Osteoblast (primary cell): ENCODE measurements around the gene MORF4L2. TPM values are rescaled to one million over a fixed set of nuclear protein-coding genes. Genes with fewer than 3 reads are reported as not detected.

Source experiments
- DNase-seq: peaks from one replicate; pipeline ENCODE4 v3.0.0; 2011; ENCODE audit warnings: low spot score, mixed read lengths; ENCODE audit not compliant: insufficient read length; ENCODE audit errors: missing footprints
- H2AFZ ChIP-seq: 2 replicates; pipeline ENCODE4 v1.6.0; 2011; ENCODE audit warnings: mild to moderate bottlenecking, low read length
- H3K27ac ChIP-seq: 2 replicates; pipeline ENCODE4 v1.5.1; 2011; ENCODE audit warnings: mild to moderate bottlenecking, low read depth, low read length, moderate library complexity
- H3K27me3 ChIP-seq: 2 replicates; pipeline ENCODE4 v1.6.0; 2012; ENCODE audit warnings: mild to moderate bottlenecking, control low read depth, inconsistent platforms, low read length, moderate library complexity; ENCODE audit not compliant: insufficient read depth
- H3K36me3 ChIP-seq: 2 replicates; pipeline ENCODE4 v1.5.1; 2011; ENCODE audit warnings: mild to moderate bottlenecking, low read length, control low read depth, moderate library complexity; ENCODE audit not compliant: insufficient read depth
- H3K4me1 ChIP-seq: 2 replicates; pipeline ENCODE4 v1.5.1; 2011; ENCODE audit warnings: mild to moderate bottlenecking, low read length, control low read depth, moderate library complexity; ENCODE audit not compliant: insufficient read depth
- H3K4me2 ChIP-seq: 2 replicates; pipeline ENCODE4 v1.6.0; 2011; ENCODE audit warnings: mild to moderate bottlenecking, low read length; ENCODE audit not compliant: insufficient read depth
- H3K4me3 ChIP-seq: fragments of 200-600 bp; sonication (generic); 3 replicates; pipeline ENCODE4 v1.5.1; 2012; ENCODE audit warnings: mild to moderate bottlenecking, low read length, inconsistent platforms; ENCODE audit not compliant: insufficient read depth
- H3K79me2 ChIP-seq: 2 replicates; pipeline ENCODE4 v1.6.0; 2012; ENCODE audit warnings: mild to moderate bottlenecking, low read length, control low read depth, inconsistent platforms; ENCODE audit not compliant: insufficient read depth
- H3K9me3 ChIP-seq: 2 replicates; pipeline ENCODE4 v1.5.1; 2011; ENCODE audit warnings: low read depth, low read length, control low read depth
- H4K20me1 ChIP-seq: 2 replicates; pipeline ENCODE4 v1.6.0; 2012; ENCODE audit warnings: mild to moderate bottlenecking, low read length, control low read depth; ENCODE audit not compliant: insufficient read depth
- CTCF ChIP-seq: IDR thresholded peaks from 2 replicates; pipeline ENCODE4 v1.5.1; 2011; ENCODE audit warnings: mild to moderate bottlenecking, low read depth, low read length, moderate library complexity; ENCODE audit errors: extremely low read depth
- total RNA-seq: library from RNA; depleted of rRNA; stranded (reverse); fragments of >200 nt; gene quantifications from 2 replicates; pipeline ENCODE4 v1.2.3, GENCODE V29; 2012

Gene MORF4L2
- total RNA-seq, 1 donor, result 953 TPM

GRCh38 chrX:103629318-103630170 is 57.0 kb downstream of the MORF4L2 start:
- Histone ChIP-seq H3K9me3 (no peaks in the 10 kb centered on the region), H3K4me3 (peak overlapping the region; percentile 82), H4K20me1 (no peaks in the 10 kb centered on the region), H3K36me3 (no peaks in the 10 kb centered on the region), H3K4me1 (peaks cover 3% of the 10 kb centered on the region), H3K79me2 (peaks cover 18% of the 10 kb centered on the region), H2AFZ (peak overlapping the region; percentile 90), H3K4me2 (peak overlapping the region; percentile 72), H3K27me3 (peaks cover 13% of the 10 kb centered on the region), H3K27ac (peak overlapping the region; percentile 74)
- TF ChIP-seq CTCF, result peak; percentile 53
- DNase-seq, result no peak

GRCh38 chrX:103628386-103629317 is 57.8 kb downstream of the MORF4L2 start, which contains the start of gene TCEAL1:
Gene TCEAL1, plus strand, starts transcription at chrX:103628975. Its CDS starts 942 bp downstream, at chrX:103629917.
- no peaks in the 10 kb centered on the region for H3K36me3 ChIP-seq
- no peak for TF ChIP-seq CTCF
- peak within 1 kb of the TSS; percentile 82 for H3K4me3 ChIP-seq
- peak within 1 kb of the TSS; percentile 72 for H3K4me2 ChIP-seq
- no peak for DNase-seq
- no peaks in the 10 kb centered on the region for H3K9me3 ChIP-seq
- H3K4me1 ChIP-seq, result peaks cover 3% of the 10 kb centered on the region
- H4K20me1 ChIP-seq, result no peaks in the 10 kb centered on the region
- H3K27me3 ChIP-seq, result peaks cover 13% of the 10 kb centered on the region
- peaks cover 18% of the 10 kb centered on the region for H3K79me2 ChIP-seq
- peak within 1 kb of the TSS; percentile 90 for H2AFZ ChIP-seq
- H3K27ac ChIP-seq, result peak within 1 kb of the TSS; percentile 74

GRCh38 chrX:103626855-103627254 is 59.6 kb downstream of the MORF4L2 start:
- H3K4me2 ChIP-seq, result no peak overlapping the region
- H3K79me2 ChIP-seq, result peaks cover 18% of the 10 kb centered on the region
- TF ChIP-seq CTCF, result no peak
- no peak overlapping the region for H3K4me3 ChIP-seq
- no peak overlapping the region for H3K27ac ChIP-seq
- no peaks in the 10 kb centered on the region for H3K36me3 ChIP-seq
- no peaks in the 10 kb centered on the region for H4K20me1 ChIP-seq
- DNase-seq, result no peak
- H3K9me3 ChIP-seq, result no peaks in the 10 kb centered on the region
- H3K27me3 ChIP-seq, result peaks cover 13% of the 10 kb centered on the region
- peaks cover 3% of the 10 kb centered on the region for H3K4me1 ChIP-seq
- H2AFZ ChIP-seq, result no peak overlapping the region

Other genes with a start within 250 kb of the MORF4L2 start
- gene RAB40A, start 167.2 kb downstream of the MORF4L2 start, total RNA-seq, result under 0.01 and 0.29 TPM in 2 replicates
- gene TCEAL4, start 101.2 kb downstream of the MORF4L2 start, total RNA-seq, result 38.3 and 45.6 TPM in 2 replicates
- 12.7 and 13.0 TPM in 2 replicates for gene TCEAL3, start 78.7 kb downstream of the MORF4L2 start, total RNA-seq
- gene TCEAL1, start 57.7 kb downstream of the MORF4L2 start, total RNA-seq, result 33.0 and 38.7 TPM in 2 replicates
- gene TMEM31, start 24.2 kb upstream of the MORF4L2 start, total RNA-seq, result not detected in 2 replicates
- gene PLP1, start 90.1 kb upstream of the MORF4L2 start, total RNA-seq, result 0.29 and 0.36 TPM in 2 replicates
- 1.1 and 1.8 TPM in 2 replicates for gene RAB9B, start 145.6 kb upstream of the MORF4L2 start, total RNA-seq